ENCODE data around the gene SKI. TPM values are rescaled to one million over a fixed set of nuclear protein-coding genes. Genes with fewer than 3 reads are reported as not detected.

Gene SKI
- total RNA-seq, 1 donor, result 36.6 TPM

DNA sequence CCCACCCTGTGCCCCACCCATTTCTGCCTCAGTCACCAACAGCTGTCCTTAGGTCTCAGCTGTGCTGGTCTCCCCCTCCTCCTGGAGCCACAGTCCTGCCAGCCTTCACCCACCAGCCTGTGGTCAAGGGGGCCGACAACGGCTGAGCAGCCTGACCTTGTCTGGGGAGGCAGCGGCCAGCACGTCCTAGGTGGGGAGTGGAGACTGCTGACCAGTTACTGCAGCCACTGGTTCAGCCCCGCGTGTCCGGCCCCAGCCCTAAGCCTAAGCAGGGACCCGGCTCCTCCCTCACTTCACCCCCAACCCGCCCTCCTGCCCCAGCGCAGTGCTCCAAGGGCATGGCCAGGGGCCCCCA lies 84.0 kb downstream of the SKI start:
- TF ChIP-seq, protein P1, sequence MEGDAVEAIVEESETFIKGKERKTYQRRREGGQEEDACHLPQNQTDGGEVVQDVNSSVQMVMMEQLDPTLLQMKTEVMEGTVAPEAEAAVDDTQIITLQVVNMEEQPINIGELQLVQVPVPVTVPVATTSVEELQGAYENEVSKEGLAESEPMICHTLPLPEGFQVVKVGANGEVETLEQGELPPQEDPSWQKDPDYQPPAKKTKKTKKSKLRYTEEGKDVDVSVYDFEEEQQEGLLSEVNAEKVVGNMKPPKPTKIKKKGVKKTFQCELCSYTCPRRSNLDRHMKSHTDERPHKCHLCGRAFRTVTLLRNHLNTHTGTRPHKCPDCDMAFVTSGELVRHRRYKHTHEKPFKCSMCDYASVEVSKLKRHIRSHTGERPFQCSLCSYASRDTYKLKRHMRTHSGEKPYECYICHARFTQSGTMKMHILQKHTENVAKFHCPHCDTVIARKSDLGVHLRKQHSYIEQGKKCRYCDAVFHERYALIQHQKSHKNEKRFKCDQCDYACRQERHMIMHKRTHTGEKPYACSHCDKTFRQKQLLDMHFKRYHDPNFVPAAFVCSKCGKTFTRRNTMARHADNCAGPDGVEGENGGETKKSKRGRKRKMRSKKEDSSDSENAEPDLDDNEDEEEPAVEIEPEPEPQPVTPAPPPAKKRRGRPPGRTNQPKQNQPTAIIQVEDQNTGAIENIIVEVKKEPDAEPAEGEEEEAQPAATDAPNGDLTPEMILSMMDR (IDR thresholded peaks at IDR 0.05; ENCODE audit: insufficient read depth, low read length), result no peak
- no peak overlapping the region for H3K4me3 ChIP-seq (ENCODE audit: low read depth, low read length)
- no peak for DNase-seq (ENCODE audit: low read depth)

DNA sequence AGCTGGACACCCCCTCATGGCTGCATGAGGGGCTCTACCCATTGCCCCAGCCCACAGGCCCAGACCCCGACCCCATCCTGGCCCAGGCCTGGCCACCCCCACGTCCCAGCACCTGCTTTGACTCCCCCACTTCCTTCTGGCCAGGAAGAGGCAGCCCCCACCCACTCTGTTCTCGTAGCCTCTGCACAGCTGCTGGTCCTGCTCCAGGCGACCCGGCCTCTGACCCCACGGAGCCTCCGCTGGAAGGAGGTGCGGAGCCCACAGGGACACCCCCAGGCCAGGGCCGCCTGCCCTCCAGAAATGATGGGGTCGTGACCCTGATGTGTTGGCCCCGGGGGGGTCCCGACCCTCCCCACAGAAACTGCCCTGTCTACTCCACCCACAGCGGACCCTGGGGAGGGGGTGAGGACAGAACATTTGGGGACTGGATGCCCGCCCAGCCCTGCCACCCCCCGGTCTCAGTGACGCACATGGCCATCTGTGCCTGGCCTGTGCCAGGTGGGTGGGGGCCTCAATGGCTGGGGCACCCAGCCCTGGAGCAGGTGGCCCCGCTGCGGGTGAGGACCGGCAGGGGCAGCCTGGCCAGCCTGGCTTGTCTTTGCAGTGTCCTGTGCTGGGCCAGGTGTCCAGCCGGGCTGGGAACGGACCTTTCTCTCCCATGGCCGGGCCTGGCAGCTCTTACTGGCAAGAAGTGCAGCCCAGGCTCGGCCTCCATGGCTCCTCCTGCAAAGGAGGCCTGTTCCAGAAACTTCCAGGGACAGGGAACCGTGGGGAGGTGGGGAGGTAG lies 84.6 kb downstream of the SKI start:
- no peak for DNase-seq (ENCODE audit: low read depth)
- H3K4me3 ChIP-seq (ENCODE audit: low read depth, low read length), result no peak overlapping the region
- TF ChIP-seq, protein P1 (IDR thresholded peaks at IDR 0.05; ENCODE audit: insufficient read depth, low read length), result no peak

DNA sequence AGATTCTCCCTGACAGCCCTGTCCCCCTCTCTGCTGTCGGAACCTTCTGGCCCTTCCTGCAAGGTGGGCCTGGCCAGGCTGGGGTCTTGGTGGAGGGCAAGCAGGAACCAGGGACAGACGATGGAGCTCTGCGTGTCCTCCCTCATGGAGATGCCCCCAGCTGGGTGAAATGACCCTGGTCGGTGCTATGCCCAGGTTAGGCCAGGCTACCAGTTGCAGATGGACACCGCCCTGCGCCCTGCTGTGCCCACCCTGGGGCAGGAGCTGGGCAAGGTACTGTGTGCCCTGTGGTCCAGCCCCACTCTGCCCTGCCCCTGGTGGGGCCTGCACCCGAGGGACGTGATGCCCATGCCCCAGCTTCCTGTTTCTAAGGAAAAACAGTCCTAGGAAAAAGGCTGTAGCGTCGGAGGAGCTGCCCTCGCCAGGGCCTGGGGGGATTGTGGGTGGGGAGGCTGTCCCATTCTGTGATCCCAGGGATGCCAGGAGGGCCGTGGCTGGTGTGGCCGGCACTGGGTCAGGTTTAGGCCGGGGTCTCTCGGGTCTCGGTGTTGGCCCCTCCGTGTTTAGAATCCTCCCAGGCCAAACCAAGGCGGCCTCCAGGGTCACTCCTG lies 85.6 kb downstream of the SKI start:
- H3K4me3 ChIP-seq (ENCODE audit: low read depth, low read length), result peak overlapping the region; percentile 59
- TF ChIP-seq, protein P1 (IDR thresholded peaks at IDR 0.05; ENCODE audit: insufficient read depth, low read length), result no peak
- no peak for DNase-seq (ENCODE audit: low read depth)

DNA sequence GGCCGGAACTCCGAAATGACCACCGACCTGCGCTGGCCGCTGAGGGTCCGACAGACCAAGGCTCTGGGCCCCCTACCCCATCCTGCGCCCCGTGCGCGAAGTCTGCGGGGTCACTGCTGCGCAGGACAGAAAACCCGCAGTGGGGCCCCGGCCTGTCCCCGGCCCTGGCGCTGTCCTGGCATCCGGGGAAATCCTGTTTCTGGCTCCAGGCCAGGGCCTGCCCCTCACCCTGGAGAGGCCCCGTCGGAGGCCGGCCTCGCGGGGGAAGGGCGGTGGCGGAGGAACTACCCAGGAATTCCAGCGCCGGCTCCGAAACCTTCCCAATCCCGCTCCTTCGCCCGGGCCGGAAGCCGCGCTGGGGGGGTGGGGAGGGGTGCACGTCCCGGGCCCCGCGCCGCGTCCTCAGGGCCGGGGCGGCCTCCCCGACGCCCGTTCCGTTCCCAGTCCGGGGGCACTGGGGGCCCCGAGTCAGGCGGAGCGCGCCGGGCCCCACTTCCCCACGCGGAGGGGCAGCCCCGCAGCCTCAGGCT lies 86.2 kb downstream of the SKI start:
- H3K4me3 ChIP-seq (ENCODE audit: low read depth, low read length), result peak overlapping the region; percentile 59
- TF ChIP-seq, protein P1 (IDR thresholded peaks at IDR 0.05; ENCODE audit: insufficient read depth, low read length), result no peak
- DNase-seq (ENCODE audit: low read depth), result peak; percentile 36

DNA sequence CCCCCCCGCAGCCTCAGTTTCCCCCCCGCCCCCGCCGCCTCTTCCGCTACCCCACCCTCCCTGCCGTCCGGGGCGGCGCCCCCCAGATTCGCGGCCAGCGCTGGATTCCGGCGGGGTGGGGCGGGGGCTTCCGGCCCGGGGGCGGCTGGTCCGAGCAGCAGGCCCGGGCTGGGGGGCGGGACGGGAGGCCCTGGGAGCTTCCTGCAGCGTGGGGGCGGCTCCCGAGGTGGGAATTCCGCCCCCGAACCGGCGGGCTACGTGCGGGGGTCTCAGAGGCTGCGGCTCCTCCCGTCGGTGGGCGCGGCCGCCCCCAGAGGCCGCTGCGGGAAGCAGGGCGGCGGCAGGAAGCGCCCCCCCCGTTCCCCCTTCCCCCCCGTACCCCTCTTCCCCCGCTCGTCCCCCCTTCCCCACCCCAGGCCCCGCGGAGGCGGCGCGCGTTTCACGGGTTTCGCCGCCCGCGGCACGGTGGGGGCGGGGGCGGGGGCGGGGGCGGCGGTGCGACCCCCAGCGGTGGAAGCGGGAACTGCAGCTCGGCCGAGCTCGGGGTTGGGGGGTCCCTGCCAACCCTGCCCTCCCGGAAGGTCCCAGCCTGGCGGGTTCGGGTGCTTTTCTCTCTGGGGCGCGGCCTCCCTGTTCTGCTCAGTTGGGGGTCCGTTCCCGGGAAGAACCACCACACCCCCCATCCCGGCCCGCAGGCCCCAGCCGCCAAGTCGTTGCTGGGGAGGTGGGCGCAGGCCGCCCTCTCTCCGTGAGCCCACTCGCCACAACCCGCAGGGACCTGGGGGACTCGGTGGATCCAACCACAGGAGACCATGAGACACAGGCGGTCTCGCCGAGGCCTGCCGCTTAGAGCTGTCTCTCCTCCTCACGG lies 86.9 kb downstream of the SKI start:
- TF ChIP-seq, protein P1 (IDR thresholded peaks at IDR 0.05; ENCODE audit: insufficient read depth, low read length), result peak; percentile 73
- H3K4me3 ChIP-seq (ENCODE audit: low read depth, low read length), result peak overlapping the region; percentile 59
- no peak for DNase-seq (ENCODE audit: low read depth)

DNA sequence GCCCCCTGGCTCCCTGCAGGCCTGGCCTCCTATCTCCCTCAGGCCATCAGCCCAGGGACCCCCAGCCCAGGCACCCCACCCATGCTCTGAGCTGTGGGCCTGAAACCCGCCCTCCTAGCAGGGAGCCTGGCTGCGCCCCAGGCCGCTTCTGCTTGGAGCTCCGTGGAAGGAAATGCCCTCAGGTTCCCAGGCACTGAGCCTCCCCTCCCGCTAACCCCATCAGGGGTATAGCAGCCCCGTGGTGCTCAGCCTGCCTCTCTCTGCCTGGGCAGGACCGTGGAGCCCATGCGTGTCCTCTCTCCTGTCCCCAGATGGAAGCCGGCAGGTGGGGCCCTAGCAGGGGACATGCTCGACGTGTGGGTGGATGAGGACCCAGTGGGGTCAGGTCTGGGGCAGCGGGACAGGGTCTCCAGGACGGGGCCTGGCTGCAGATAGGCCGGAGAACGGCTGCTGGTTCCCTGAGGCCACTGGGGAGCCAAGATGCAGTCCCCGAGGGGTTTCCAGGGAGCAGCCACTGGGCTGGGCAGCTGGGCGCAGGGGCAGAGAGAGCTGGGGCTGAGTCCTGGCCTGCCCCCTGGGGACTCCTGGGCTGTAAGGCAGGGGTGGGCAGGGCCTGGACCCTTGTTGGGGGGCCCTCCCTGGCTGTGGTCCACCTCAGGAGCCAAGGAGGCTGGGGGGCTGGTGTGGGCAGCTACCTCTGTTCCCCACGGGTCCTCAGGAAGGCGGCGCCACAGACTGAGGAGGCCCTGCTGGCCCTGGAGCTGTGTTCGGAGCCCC lies 87.7 kb downstream of the SKI start:
- DNase-seq (ENCODE audit: low read depth), result no peak
- no peak overlapping the region for H3K4me3 ChIP-seq (ENCODE audit: low read depth, low read length)
- TF ChIP-seq, protein P1 (IDR thresholded peaks at IDR 0.05; ENCODE audit: insufficient read depth, low read length), result no peak
